Hematopoietic multipotent progenitor cell treated with erythropoietin and hydrocortisone succinate and interleukin-3 and kit ligand, for 8 days (in vitro differentiated cells): ENCODE results near the gene CAPN11.

Experiments used
- DNase-seq: peaks from one replicate; pipeline ENCODE4 v3.0.0-alpha.2; 2015

The CAPN11 gene

GRCh38 chr6:44158770-44159228 lies at the start of gene CAPN11:
Gene CAPN11, plus strand, starts transcription at chr6:44158820. Its CDS starts 29 bp downstream, at chr6:44158849.
- DNase-seq = no peak

GRCh38 chr6:44109212-44109611 lies 49.4 kb upstream of the CAPN11 start:
- DNase-seq = no peak

- no peak for DNase-seq
These were observed 48.5 kb upstream of the CAPN11 start for GRCh38 chr6:44110005-44110676.

GRCh38 chr6:44110966-44111365 lies 47.7 kb upstream of the CAPN11 start:
- no peak for DNase-seq

- no peak for DNase-seq
These were observed 46.9 kb upstream of the CAPN11 start for GRCh38 chr6:44111434-44112417.

GRCh38 chr6:44113414-44113813 lies 45.2 kb upstream of the CAPN11 start:
- no peak for DNase-seq

- no peak for DNase-seq
These were observed 42.8 kb upstream of the CAPN11 start for GRCh38 chr6:44115866-44116265.

GRCh38 chr6:44116641-44117382 lies 41.8 kb upstream of the CAPN11 start:
- no peak for DNase-seq

- DNase-seq = no peak
These were observed 41.1 kb upstream of the CAPN11 start for GRCh38 chr6:44117397-44118128.

- DNase-seq = no peak
These were observed 38.8 kb upstream of the CAPN11 start for GRCh38 chr6:44119704-44120262.

GRCh38 chr6:44120692-44121443 lies 37.8 kb upstream of the CAPN11 start:
- no peak for DNase-seq

GRCh38 chr6:44122801-44123200 lies 35.8 kb upstream of the CAPN11 start:
- DNase-seq = no peak

GRCh38 chr6:44123544-44123943 lies 35.1 kb upstream of the CAPN11 start:
- no peak for DNase-seq

- peak; percentile 33 for DNase-seq
These were observed 32.1 kb upstream of the CAPN11 start for GRCh38 chr6:44126320-44127149.

- DNase-seq = peak; percentile 84
These were observed 31.2 kb upstream of the CAPN11 start, which contains the start of the genes MRPL14 and TMEM63B for GRCh38 chr6:44127186-44128019. Gene MRPL14, minus strand, starts transcription at chr6:44127452. Its CDS starts 10,841 bp downstream, at chr6:44116611. Gene TMEM63B, plus strand, starts transcription at chr6:44127554. Its CDS starts 7,031 bp downstream, at chr6:44134585.

- DNase-seq = peak; percentile 54
These were observed 30.4 kb upstream of the CAPN11 start for GRCh38 chr6:44128020-44128917.

GRCh38 chr6:44129841-44130322 lies 28.7 kb upstream of the CAPN11 start:
- peak; percentile 97 for DNase-seq

- no peak for DNase-seq
These were observed 26.7 kb upstream of the CAPN11 start for GRCh38 chr6:44131892-44132291.
